ENCODE data around the gene CLEC3A.

Gene CLEC3A

DNA sequence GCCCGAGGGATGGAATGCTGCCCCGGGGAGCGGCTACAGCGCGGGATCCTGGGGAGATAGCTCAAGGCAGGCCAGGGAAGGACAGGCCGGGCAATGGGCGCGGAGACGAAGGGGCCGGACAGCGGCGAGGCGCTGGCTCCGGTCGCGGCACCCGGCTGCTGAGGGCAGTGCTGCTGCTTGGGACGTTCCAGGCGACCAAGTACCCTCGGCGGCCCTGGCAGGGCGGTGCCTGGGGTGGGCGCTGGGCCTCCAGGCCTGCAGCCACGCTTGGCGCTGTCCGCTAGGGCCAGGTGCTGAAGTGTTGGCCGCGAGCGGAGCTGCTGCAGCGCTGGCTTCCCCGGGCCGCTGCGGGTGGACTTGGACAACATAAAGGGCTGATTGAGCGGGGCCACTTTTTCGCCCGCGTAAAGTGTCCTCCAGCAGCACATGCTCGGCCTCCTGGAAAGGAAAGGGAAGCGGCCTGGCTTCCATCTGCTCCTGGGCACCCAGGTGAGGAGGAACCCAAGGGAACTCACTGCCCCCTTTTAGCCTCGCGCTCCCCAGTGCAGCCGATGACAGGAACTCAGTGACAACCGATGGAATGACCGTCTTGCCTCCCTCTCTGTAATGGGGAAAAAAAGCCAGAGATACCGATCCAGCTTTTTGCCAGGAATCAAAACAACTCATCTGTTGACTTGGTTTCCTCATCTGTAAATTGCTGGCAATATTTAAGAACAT lies 23.7 kb downstream of the CLEC3A start:
- TF ChIP-seq ZBTB7A (IDR thresholded peaks at IDR 0.05; ENCODE audit: low read depth): peak; percentile 71; the same call in 1 of the 2 replicates
- TF ChIP-seq, protein P1, sequence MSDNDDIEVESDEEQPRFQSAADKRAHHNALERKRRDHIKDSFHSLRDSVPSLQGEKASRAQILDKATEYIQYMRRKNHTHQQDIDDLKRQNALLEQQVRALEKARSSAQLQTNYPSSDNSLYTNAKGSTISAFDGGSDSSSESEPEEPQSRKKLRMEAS (IDR thresholded peaks at IDR 0.05): peak; percentile 76
- TF ChIP-seq TAF1 (IDR thresholded peaks at IDR 0.05; ENCODE audit: low read depth): no peak
- TF ChIP-seq, protein P2, sequence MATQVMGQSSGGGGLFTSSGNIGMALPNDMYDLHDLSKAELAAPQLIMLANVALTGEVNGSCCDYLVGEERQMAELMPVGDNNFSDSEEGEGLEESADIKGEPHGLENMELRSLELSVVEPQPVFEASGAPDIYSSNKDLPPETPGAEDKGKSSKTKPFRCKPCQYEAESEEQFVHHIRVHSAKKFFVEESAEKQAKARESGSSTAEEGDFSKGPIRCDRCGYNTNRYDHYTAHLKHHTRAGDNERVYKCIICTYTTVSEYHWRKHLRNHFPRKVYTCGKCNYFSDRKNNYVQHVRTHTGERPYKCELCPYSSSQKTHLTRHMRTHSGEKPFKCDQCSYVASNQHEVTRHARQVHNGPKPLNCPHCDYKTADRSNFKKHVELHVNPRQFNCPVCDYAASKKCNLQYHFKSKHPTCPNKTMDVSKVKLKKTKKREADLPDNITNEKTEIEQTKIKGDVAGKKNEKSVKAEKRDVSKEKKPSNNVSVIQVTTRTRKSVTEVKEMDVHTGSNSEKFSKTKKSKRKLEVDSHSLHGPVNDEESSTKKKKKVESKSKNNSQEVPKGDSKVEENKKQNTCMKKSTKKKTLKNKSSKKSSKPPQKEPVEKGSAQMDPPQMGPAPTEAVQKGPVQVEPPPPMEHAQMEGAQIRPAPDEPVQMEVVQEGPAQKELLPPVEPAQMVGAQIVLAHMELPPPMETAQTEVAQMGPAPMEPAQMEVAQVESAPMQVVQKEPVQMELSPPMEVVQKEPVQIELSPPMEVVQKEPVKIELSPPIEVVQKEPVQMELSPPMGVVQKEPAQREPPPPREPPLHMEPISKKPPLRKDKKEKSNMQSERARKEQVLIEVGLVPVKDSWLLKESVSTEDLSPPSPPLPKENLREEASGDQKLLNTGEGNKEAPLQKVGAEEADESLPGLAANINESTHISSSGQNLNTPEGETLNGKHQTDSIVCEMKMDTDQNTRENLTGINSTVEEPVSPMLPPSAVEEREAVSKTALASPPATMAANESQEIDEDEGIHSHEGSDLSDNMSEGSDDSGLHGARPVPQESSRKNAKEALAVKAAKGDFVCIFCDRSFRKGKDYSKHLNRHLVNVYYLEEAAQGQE (IDR thresholded peaks at IDR 0.05; ENCODE audit: low read depth): peak; percentile 95

DNA sequence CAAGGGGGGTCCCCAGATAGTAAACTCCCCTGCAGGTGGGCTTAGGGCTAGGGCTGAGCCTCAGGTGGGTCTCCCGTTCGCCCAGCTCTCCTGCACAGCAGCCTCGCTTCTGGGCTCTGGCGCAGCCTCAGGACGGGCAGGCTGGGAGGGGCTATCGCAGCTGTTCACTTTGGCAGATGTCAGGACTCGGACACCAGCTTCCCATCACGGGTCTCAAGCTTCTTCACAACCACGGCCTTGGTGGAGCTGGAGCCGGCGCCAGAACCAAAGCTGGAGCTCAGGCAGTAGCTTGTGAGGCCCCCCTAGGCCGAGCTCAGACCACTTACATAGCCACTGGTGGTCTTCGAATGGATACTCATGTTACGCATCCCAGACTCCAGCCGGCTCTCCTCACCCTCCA lies 26.0 kb downstream of the CLEC3A start:
- TF ChIP-seq FOXM1 (IDR thresholded peaks at IDR 0.05; ENCODE audit: borderline replicate concordance, low read depth) (no peak), CEBPB (IDR thresholded peaks at IDR 0.05) (no peak), TEAD4 (IDR thresholded peaks at IDR 0.05) (no peak)

DNA sequence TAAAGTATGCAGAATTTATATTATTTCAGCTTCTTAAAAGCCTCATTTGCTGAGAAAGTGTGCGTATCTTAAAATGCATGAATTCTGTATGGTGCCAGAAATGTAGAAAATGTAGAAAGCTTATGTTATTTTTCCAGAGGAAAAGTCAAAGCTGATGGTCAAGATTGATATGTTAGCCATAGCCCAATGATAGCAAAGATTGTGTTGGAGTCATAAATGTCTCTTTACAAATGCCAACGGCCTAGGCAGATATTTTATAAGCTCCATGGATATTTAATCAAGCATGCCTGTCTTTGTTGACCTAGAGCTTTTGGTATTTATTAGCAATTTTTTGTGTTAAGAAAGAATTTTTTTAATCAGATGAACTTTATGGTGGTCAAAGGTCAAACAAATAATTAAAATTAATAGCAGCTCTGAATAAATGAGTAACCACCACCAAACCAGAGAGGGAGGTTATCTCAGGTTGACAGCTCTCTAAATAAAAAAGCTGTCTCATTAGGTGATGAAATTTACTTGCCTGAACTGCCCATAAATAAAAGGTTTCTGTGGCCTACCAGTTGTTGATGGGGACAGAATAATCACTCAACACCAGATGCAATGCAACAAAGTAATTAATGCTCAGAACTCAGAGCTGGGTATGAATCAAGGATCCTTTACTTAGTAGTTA lies 28.5 kb downstream of the CLEC3A start:
- TF ChIP-seq, protein P2 (IDR thresholded peaks at IDR 0.05; ENCODE audit: low read depth): no peak
- no peak for TF ChIP-seq EP300 (IDR thresholded peaks at IDR 0.05; ENCODE audit: borderline replicate concordance)
- TF ChIP-seq TEAD4 (IDR thresholded peaks at IDR 0.05): no peak
- no peak for TF ChIP-seq FOXM1 (IDR thresholded peaks at IDR 0.05; ENCODE audit: borderline replicate concordance, low read depth)

DNA sequence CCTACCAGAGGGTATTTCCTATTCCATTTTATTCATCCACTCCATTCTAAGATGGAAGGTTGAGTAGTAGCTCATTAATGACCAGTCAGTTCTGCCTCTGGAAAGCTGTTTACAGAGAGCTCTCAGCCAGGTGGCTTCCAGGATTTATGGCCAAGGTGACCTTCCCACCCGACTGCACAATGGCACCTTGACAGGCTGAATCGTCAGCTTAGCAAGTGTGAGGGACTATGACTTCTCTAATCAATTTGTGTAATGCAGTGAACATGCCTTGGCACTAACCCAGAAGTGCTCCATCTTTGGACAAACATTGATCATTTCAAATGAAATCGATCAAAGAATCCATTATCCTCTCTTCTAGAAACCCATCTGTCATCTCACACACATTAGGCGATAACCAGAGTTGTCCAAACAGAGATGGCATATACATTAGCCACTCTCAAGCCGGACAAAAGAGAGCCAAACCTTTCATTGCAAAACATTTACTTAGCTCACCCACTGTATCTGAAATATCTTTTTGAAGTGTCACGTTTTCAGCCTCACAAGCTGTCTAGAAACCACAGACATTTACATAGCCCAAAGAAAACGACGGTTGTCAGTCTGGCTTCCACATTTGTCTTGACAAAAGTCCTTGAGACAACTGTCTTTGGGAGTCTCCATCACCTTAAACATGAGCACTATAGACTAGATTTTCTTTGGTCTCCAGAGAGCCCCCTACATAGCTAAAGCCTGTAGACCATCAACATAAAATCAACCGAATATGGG lies 35.6 kb downstream of the CLEC3A start:
- no peak for TF ChIP-seq RAD21 (IDR thresholded peaks at IDR 0.05; ENCODE audit: low read depth)
- no peak for TF ChIP-seq CREB1 (IDR thresholded peaks at IDR 0.05; ENCODE audit: low read depth)
- TF ChIP-seq CEBPB (IDR thresholded peaks at IDR 0.05): no peak
- no peak for TF ChIP-seq TEAD4 (IDR thresholded peaks at IDR 0.05)
- TF ChIP-seq, protein P2 (IDR thresholded peaks at IDR 0.05; ENCODE audit: low read depth): no peak
- no peak for TF ChIP-seq TCF12 (IDR thresholded peaks at IDR 0.05; ENCODE audit: low read depth)
- no peak for TF ChIP-seq TAF1 (IDR thresholded peaks at IDR 0.05; ENCODE audit: low read depth)
- TF ChIP-seq EP300 (IDR thresholded peaks at IDR 0.05; ENCODE audit: borderline replicate concordance): no peak
- TF ChIP-seq, protein P3, sequence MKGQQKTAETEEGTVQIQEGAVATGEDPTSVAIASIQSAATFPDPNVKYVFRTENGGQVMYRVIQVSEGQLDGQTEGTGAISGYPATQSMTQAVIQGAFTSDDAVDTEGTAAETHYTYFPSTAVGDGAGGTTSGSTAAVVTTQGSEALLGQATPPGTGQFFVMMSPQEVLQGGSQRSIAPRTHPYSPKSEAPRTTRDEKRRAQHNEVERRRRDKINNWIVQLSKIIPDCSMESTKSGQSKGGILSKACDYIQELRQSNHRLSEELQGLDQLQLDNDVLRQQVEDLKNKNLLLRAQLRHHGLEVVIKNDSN (IDR thresholded peaks at IDR 0.05): no peak
- TF ChIP-seq, protein P1 (IDR thresholded peaks at IDR 0.05): no peak
- no peak for TF ChIP-seq EGR1 (IDR thresholded peaks at IDR 0.05)
- TF ChIP-seq NFIC (IDR thresholded peaks at IDR 0.05): no peak
- TF ChIP-seq YY1 (IDR thresholded peaks at IDR 0.05; ENCODE audit: low read depth): no peak
- TF ChIP-seq FOXM1 (IDR thresholded peaks at IDR 0.05; ENCODE audit: borderline replicate concordance, low read depth): no peak
- no peak for TF ChIP-seq ZBTB7A (IDR thresholded peaks at IDR 0.05; ENCODE audit: low read depth)

DNA sequence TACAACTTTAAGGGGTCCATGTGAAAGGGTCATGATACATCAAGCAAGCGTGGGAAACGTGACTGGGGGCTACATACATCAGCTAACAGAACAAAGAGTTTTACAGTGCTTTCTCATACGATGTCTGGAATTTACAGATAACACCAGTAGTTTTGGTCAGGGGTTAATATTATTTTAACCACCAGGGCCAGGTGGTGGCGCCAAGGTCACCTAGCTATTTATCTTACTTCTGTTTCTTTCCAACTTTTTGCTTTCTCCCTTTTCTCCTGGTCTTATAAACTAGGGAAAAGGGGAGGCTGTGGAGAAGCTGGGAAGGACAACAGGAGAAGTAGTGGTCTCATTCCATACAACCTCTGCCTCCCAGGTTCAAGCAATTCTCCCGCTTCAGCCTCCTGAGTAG lies 37.9 kb downstream of the CLEC3A start:
- no peak for TF ChIP-seq NFIC (IDR thresholded peaks at IDR 0.05)
- TF ChIP-seq, protein P2 (IDR thresholded peaks at IDR 0.05; ENCODE audit: low read depth): no peak
- TF ChIP-seq, protein P3 (IDR thresholded peaks at IDR 0.05): no peak

All from Ishikawa (cell line).